GM12878 (cell line): ENCODE results near the gene CLASP1.

Experiments used
- CHD1 ChIP-seq: IDR thresholded peaks from 2 replicates; pipeline ENCODE4 v1.6.1; 2012; ENCODE audit warnings: low read depth, low read length, improper control_type of control experiment
- POLR2A ChIP-seq: IDR thresholded peaks from 2 replicates; pipeline ENCODE4 v1.6.1; 2011; ENCODE audit warnings: low read depth, mild to moderate bottlenecking, low read length

DNA sequence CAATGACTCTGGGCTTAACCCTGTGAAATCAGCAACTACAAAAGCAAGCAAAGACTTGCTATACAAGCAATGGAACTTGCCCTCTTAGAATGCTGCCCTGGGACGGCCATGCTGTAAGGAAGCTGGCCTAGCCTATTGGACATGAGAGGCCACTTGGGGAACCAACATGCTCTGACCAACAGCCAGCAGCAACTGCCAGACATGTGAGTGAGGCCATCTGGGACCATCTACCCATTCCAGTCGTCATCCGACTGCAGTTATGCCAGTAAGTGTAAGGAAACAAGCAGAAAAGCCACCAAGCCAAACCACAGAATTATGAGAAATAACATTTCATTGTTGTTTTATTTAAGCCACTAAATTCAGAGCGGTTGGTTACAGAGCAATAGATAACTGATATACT, 40.9 kb downstream of the CLASP1 start:
- TF ChIP-seq CHD1, result no peak
- TF ChIP-seq POLR2A, result no peak
